Fibroblast of skin of left quadriceps (primary cell): ENCODE results near the gene CCDC63.
A peak's percentile ranks its signal among the peaks of the same experiment; 100 is the strongest.

Experiments used
- DNase-seq, 2 experiments: peaks; one replicate each; pipeline ENCODE4 v3.0.0-alpha.2; 2013; ENCODE audit warnings: low read depth in 2 of 2

The CCDC63 gene

DNA sequence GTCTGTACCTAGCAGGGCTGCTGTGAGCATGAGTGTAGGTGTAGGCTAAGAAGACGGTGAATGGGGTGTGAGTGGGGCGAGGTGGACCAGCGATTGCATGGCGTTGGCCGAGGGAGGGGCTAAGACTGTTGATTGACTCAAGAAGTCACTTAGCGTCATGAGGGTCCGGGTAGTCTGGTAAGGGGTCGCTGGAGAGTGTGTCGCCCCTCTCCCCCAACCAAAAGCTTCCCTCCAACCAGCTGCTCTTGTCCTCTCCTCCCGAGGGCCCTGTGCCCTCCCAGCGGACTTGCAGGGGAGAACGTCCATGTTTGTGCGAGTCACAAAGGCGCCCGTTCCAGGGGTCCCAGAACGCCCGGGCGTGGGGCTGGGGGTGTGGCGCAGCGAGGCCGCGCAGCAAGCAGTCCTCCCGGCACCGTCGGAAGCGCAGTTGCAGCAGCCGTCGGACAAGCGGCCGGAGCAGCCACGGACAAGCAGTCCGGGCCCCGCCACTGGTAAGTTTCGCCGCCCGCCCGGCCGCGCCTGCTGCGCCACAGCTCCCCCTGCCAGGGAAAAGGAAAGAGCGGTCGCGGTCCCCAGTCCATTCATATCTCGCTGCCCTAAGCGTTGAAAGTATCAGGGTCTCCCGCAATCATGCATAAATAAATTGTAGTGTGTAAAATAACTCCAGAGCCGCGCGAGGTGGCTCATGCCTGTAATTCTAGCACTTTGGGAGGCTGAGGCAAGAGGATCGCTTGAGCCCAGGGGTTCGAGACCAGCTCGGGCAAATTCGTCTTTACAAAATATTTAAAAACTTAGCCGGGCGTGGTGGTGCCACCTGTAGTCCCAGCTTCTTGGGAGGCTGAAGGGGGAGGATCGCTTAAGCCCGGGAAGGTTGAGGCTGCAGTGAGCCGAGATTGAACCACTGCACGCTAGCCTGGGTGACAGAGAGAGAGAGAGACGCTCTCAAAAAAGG, at the start of gene CCDC63:
Gene CCDC63 (plus strand): TSS at position 373 of the 952 bp plus-strand sequence. CDS start 5,968 bp downstream, outside the sequence.
- DNase-seq: no peak

DNA sequence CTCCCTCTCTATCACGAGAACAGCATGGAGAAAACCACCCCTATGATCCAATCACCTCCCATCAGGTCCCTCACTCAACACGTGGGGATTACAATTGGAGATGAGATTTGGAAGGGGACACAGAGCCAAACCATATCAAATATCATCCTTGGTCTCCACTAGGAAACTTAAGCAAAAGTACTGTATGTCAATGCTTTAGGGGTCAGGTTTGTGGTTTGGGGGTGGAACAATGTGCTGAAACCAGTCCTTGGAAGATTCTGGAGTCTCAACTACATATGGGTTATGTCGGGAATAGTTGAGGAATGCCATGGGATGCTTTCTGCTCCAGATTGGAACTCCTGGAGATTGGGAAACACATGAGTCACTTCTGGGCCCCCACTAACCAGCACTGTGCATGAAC, 48.3 kb upstream of the CCDC63 start:
- DNase-seq: no peak

DNA sequence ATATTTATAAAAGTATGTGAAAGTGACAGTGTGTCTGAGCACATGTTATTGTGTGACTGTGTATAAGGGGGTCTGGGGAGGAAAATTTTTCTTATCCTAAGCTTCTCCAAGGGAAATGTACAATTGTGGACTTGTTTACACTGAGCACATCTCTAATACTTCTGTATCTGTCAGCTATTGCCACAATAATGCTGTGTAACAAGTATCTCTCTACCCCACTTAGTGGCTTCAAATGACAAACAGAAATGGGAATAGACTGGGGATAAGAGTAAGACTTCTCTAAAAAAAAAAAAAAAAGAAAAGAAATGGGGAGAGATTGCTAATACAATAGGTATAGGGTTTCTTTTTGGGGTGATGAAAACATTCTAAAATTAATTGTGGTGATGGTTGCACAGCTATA, 44.3 kb upstream of the CCDC63 start:
- DNase-seq: no peak

DNA sequence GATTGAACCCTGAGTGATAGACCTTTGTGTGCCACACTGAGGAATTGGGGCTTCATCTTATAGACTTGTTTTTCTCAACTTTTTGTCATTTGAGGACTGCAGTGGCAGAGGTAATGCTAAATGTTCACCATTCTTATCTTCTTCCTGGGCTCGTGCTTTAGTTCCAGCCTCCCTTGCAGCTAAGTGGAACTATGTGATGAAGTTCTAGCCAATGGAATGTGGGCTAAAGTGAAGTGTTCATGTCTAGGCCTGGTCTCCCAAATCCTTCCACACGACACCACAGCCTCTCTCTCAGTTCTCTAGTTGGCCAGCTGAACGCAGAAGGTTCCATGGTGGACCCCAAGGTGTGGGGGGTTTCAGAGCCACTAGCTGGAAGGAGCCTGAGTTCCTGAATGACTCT, 42.4 kb upstream of the CCDC63 start:
- DNase-seq: no peak

DNA sequence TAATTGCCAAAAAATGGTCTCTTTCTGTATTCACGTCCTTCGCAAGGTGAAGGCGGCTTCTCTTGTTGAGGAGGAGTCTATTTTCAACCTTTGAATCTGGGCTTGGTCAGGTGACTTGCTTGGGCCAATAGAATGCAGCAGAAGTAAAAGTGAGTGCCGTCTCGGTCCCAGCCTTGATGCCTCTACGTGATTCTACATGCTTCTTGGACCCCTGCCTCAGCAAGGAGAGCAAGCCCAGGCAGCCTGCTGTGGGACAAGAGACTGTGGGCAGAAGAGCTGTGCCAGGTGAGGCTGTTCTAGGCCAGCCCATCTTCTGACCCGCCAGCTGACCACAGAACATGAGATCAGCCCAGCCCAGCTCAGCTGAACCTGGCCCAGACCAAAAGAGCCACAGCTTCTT, 39.1 kb upstream of the CCDC63 start:
- no peak for DNase-seq

DNA sequence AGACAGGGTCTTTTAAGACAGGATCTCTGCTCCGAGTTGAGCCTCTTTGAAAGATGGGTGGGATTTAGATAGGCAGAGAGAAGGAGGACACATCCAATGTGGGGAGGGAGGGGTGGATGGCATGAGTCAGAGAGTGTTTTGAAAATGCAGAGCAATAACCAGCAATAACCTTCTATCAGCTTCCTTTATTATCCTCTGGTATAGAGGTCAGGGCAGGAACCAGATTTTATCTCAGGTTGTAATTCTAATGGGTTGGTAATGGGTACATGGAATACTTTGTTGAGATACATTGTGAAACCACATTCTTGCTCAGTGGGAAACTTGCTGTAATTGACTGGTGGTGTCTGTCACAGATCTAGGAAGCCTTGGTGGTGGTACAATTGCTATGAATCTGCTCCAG, 37.6 kb upstream of the CCDC63 start:
- DNase-seq: no peak

DNA sequence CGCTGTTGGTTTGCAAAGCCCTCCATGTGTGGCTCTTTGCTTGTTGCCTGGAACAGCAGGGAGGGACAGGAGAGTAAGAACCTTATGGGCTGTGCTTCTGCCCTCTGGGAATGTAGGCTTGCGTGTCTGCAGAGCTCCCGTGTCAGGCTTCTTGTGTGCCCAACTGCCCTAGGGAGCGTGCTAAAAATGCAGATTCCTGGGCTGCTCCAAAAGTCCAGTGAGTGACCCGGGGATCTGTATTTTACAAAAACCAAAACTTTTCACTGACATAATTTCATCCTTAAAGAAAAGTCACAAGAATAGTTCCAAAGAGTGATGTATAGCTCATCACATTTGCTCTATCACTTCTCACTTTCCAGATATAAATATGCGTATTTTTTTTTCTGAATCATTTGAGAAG, 34.8 kb upstream of the CCDC63 start:
- no peak for DNase-seq

DNA sequence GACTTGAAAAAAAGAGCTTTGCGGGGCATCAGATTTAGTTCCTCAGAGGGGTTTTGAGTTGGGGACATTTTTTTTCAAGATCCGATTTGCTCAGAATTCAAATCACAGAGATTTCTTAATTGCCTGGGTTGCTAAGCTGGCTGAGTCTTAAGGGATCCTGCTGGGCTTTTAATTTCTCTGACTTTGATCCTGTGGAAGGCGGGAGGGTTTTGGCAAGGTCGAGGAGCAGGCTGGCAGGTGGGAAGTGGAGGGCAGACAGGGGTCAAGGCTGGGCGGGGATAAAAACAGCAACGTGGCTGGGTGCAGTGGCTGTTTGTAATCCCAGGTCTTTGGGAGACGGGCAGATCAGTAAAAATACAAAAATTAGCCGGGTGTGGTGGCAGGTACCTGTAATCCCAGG, 33.5 kb upstream of the CCDC63 start:
- no peak for DNase-seq

DNA sequence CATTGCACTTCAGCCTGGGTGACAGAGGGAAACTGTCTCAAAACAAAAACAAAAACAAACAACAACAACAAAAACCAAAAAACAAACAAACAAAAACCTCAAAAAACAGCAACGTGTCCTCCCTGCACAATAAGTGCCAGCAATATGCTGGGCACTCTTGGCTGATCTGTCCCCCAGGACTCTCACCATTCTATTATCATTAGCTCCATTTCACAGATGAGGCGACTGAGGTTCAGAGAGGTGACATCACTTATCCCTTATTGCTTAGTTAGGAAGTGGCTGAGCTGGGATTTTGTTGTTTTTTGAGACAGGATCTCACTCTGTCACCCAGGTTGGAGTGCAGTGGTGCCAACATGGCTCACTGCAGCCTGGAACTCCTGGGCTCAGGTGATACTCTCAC, 33.0 kb upstream of the CCDC63 start:
- no peak for DNase-seq

DNA sequence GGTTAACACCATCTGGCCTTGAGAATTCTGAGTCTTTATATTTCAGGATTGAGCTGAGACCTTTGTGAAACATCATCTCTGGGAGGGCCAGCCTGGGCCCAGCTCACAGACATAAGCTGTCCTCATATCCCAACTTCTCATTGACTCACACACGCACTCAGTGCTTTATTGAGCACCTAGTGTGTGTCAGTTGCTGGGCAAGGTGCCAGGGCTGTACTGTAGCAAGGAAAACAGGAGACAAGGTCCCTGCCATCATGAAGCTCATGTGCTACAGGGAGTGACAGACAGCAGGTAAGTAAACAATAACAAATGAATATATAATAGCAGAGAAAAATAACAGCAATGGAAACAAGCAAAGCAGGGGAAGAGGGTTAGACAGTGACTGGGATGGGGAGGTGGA, 30.5 kb upstream of the CCDC63 start:
- no peak for DNase-seq

DNA sequence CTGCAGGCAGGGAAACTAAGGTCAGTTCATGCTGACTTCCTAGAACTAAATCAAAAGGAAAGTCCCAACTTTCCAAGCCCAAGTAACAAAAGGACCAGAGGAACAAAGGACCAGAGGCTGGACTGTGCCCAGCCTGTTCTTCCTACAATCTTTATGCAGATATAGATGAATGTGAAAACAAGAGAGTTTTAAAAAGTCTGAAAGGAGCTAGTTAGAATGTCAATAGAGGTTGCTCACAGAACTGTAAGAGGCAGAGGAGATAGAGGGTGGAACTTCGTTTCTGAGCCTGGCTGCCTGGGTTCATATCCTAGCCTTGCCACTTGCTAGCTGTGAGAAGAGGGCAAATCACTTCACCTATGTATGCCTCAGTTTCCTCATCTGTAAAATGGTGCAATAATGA, 30.0 kb upstream of the CCDC63 start:
- DNase-seq: no peak

DNA sequence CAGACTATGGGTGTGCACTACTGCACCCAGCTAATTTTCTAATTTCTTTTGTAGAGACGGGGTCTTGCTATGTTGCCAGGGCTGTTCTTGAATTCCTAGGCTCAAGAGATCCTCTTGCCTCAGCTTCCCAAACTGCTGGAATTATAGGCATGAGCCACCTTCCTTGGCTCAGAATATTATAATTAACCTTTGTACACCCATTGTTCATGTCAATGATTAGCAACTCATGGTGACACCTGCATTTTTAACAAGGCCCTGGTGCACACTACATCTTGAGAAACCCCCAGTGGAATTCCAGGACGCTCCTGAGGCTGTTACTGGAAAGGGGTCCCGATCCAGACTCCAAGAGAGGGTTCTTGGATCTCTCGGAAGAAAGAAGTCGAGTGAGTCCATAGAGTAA, 28.3 kb upstream of the CCDC63 start:
- DNase-seq: no peak

DNA sequence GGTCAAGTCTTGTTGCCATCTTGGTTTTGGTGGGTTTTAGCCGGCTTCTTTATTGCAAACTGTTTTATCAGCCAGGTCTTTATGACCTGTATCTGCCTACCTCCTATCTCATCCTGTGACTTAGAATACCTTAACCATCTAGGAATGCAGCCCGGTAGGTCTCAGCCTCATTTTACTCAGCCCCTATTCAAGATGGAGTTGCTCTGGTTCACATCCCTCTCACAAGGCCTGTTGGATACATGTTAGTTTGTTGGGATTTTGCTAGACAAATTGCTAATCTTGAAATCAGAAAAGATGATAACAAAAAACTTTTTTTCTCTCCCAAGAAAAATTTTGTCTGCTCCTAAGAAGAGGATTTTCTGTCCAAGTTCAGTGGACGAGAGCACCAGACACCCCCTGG, 27.6 kb upstream of the CCDC63 start:
- no peak for DNase-seq

DNA sequence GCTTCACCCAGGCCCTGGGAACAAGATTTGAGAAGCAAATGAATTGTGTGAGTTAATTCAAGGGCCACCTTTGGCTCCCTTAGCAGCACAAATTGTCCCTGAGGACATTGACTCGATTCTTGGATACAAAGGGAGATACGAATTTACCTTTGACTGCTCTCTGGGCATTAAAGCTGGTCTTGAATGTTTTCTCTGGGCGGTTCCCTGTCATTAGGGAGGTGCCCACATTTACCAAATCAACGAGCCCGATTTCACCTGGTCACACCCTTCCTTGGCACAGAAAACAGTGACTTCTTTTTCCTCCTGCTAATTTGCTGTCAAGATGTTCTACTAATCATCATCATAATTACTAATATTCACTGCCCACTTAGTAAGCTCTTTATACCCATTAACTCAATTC, 27.1 kb upstream of the CCDC63 start:
- no peak for DNase-seq

DNA sequence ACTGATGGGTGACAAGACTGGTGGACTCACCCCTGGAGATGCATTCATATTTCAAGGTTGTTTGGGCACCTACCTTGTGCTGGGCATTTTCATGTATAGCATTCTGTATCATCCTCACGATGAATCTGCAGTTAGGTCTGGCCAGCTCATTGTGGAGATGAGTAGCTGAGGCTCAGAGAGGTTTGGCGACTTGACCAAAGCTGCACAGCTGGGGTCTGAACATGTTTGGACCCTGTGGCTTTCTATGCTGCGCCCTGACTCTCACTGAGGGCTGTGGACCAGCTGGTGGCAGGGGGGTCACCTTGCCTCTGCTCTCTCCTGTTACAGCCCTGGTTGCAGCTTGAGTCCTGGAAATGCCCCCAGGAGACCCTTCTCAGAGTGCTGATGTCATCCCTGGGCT, 24.9 kb upstream of the CCDC63 start:
- DNase-seq: no peak

DNA sequence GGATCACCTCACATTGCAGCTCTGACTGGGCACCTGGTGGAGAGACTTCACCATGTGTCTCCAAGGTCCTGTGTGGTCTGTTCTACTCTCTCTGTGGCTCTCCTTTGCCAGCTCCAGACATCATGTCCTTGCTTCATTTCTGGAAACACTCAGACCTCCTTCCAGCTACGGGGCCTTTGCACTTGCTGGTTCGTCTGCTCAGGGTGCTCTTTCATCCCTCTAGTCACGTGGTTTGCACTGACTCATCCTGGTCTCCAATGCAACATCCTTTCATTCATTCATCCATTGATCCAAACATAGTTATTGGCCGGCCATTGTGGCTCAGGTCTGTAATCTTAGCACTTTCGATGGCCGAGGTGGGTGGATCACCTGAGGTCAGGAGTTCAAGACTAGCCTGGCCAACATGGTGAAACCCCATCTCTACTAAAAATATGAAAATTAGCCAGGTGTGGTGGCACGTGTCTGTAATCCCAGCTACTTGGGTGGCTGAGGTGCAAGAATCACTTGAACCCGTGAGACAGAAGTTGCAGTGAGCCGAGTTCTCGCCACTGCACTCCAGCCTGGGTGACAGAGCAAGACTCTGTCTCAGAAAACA, 23.9 kb upstream of the CCDC63 start:
- DNase-seq: no peak

DNA sequence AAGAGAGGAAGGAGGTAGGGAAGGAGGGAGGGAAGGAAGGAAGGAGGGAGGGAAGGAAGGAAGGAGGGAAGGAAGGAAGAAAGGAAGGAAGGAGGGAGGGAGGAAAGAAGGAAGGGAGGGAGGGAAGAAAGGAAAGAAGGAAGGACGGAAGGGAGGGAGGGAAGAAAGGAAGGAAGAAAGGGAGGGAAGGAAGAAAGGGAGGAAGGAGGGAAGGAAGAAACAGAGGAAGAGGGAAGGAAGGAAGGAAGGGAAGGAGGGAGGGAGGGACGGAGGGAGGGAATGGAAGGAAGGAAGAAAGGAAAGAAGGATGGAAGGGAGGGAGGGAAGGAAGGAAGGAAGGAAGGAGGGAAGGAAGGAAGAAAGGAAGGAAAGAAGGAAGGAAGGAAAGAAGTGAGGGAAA, 22.4 kb upstream of the CCDC63 start:
- DNase-seq: no peak

DNA sequence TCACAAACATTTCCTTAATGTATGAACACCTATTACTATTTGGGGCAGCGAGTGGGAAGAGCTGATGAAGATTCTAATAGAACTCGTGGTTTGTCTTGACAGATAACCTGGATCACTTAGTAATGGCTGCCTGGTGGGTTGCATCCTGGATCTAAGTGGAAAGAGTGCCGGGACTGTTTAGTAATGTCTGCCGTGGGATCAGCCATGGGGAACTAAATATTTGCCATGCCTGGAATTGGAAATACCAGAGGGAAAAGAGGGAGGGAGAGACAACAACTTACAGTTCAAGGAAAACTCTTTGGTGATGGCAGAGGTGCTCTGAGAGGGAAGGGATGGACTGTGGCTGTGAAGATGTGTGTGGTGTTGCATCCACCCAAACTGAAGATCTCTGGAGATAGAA, 21.3 kb upstream of the CCDC63 start:
- DNase-seq: no peak

DNA sequence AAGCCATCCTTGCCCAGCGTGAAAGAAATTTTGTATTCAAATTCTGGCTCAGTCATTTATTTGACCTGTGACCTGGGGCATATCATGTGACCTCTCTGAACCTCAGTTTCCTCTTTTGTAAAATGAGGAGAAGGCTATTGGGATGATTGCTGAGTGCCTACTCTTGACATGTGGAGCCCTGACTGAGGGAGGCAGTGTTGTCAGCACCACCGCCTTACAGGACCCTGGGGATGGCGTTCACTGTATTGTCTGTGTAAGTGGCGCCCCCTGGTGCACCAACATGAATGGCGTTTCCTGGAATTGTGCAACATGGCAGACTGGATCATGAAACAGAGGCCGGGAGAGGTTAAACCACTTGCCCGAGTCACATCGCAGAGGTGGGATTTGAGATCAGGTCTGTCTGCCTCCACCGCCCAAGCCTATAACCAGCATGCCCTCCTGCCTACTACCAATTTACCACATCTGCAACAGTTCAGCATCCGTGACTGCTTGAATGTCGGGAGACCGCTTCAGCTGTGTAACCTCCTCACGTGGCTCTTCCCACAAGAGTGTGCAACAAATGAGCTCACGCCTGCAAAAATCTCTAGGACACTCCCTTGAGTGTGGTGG, 20.1 kb upstream of the CCDC63 start:
- peak; percentile 46 to 48 for DNase-seq

DNA sequence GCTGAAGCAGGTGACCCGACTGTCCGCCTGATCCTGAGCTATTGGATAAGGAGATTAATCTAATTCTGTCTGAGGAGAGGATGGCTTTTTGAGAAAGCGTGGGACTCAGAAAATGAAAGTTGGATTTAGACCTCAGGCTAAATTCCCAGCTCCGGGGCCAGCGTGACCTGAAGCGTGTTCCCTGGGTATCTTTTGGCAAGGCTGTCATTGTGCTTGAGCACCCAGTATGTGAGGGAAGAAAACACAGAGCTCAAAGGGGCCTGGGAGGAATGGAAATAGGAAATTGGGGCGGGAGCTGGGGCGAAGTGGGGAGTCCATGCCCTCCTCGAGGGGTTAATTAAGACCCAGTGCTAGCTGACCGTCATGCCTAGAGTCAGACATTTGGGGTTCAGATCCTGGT, 17.5 kb upstream of the CCDC63 start:
- DNase-seq: no peak

DNA sequence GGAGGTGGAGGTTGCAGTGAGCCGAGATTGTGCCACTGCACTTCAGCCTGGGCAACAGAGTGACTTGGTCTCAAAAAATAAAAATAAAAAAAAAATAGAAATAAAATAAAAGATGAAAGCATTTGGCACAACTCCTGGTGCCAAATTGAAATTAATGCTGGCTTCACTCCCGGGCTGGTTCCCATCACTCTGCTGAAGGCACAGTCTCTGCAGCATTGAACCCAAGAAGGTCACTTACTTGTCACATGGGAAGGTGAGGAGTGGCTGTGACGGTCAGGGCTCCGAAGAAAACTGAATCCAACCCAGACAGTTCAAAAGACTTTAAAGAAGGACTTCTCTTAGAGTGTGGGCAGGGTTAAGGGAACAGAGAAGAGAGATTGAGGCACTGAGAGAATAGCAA, 10.5 kb upstream of the CCDC63 start:
- no peak for DNase-seq

DNA sequence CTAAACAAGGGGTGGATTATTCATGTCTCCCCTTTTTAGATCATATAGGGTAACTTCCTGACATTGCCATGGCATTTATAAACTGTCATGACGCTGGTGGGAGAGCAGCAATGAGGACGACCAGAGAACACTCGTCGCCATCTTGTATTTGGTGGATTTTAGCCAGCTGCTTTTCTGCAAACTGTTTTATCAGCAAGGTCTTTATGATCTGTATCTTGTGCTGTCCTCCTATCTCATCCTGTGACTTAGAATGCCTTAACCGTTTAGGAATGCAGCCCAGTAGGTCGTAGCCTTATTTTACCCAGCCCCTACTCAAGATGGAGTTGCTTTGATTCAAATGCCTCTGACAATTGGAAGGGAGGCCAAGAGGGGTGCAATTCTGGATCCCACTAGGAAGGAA, 5.8 kb upstream of the CCDC63 start:
- no peak for DNase-seq

DNA sequence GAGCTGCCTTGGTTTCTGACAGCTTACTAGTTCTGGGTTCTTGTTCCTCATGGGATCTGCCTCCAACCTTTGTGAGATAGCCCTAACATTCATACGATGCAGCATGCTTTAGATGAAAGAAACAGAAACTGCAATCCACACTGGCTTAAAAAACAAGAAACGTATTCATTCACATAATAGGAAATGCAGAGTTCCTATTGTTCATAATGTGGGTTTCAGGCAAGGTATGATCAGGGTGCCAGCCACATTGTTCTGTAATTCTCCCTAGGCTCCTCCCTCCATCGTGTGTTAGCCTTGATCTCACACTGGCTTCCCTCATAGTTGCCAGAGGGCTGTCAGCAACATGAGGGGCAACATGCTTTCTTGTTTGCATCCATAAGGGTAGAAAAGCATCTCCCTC, 2.7 kb upstream of the CCDC63 start:
- no peak for DNase-seq
